HFFc6 (cell line): ENCODE measurements around the gene CNOT10. TPM values are rescaled to one million over a fixed set of nuclear protein-coding genes. Genes with fewer than 3 reads are reported as not detected.
A peak's percentile ranks its signal among the peaks of the same experiment; 100 is the strongest.

Experiments
- DNase-seq: peaks from one replicate; pipeline ENCODE4 v3.0.0-alpha.2; 2018
- H3K27ac Mint-ChIP-seq: 2 replicates; pipeline ENCODE4 v1.8.0; 2020; ENCODE audit warnings: mild to moderate bottlenecking, mixed read lengths
- H3K27me3 Mint-ChIP-seq: 2 replicates; pipeline ENCODE4 v1.8.0; 2021; ENCODE audit warnings: mild to moderate bottlenecking, moderate library complexity, mixed read lengths; ENCODE audit not compliant: insufficient read depth
- H3K36me3 Mint-ChIP-seq: 2 replicates; pipeline ENCODE4 v1.8.0; 2021; ENCODE audit warnings: low read depth, mixed read lengths
- H3K4me1 Mint-ChIP-seq: 2 replicates; pipeline ENCODE4 v1.8.0; 2020; ENCODE audit warnings: low read depth, mixed read lengths
- H3K4me3 Mint-ChIP-seq: 2 replicates; pipeline ENCODE4 v1.8.0; 2020; ENCODE audit warnings: mild to moderate bottlenecking, moderate library complexity, mixed read lengths
- H3K9me3 Mint-ChIP-seq: 2 replicates; pipeline ENCODE4 v1.8.0; 2020; ENCODE audit warnings: mild to moderate bottlenecking, mixed read lengths
- total RNA-seq, 6 experiments: library from RNA; stranded (reverse); fragmentation: NEBNext Ultra II Directional; extraction: Animal tissue kit (Norgen Biotek cat#: 25700); gene quantifications; 2 replicates in 1 of 6; 3 replicates in 5 of 6; pipeline ENCODE4 v1.2.3, GENCODE V29; 2021
- TF ChIP-seq, protein P1 (sequence below): fragments of 200-600 bp; sonication (generic); IDR thresholded peaks from 2 replicates; pipeline ENCODE4 v1.5.0; 2021; ENCODE audit warnings: antibody characterized with exemption, mild to moderate bottlenecking

CNOT10 gene
- total RNA-seq, 6 experiments from 2014 or later: 16.2 to 23.0 (median 20.0) TPM

- H3K9me3 Mint-ChIP-seq: no peaks in the 10 kb centered on the region
- H3K4me1 Mint-ChIP-seq: peaks cover 6% of the 10 kb centered on the region
- no peak overlapping the region for H3K27ac Mint-ChIP-seq
- no peaks in the 10 kb centered on the region for H3K36me3 Mint-ChIP-seq
- DNase-seq: no peak
- TF ChIP-seq, protein P1, sequence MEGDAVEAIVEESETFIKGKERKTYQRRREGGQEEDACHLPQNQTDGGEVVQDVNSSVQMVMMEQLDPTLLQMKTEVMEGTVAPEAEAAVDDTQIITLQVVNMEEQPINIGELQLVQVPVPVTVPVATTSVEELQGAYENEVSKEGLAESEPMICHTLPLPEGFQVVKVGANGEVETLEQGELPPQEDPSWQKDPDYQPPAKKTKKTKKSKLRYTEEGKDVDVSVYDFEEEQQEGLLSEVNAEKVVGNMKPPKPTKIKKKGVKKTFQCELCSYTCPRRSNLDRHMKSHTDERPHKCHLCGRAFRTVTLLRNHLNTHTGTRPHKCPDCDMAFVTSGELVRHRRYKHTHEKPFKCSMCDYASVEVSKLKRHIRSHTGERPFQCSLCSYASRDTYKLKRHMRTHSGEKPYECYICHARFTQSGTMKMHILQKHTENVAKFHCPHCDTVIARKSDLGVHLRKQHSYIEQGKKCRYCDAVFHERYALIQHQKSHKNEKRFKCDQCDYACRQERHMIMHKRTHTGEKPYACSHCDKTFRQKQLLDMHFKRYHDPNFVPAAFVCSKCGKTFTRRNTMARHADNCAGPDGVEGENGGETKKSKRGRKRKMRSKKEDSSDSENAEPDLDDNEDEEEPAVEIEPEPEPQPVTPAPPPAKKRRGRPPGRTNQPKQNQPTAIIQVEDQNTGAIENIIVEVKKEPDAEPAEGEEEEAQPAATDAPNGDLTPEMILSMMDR: no peak
- H3K27me3 Mint-ChIP-seq: no peaks in the 10 kb centered on the region; the same call in 1 of the 2 replicates
- no peak overlapping the region for H3K4me3 Mint-ChIP-seq
Measured at GRCh38 chr3:32713181-32713580, 28.2 kb downstream of the CNOT10 start.

DNA sequence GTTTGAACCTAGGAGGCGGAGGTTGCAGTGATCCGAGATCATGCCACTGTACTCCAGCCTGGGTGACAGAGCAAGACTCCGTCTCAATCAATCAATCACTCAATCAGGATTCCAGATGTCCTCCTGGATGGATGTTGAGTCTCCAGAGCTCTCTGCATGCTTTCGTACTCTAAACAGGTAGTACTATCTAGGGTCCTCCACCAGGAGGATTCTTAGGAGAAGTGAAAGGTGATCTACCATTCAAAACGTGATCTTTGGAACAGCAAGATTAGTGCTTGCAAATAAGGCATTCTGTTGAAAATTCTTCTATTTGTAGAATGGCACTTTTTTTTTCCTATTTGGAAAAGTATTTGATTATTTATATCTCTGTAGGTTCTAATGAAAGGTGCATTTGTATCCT, 34.3 kb downstream of the CNOT10 start:
- no peak overlapping the region for H3K27ac Mint-ChIP-seq
- no peaks in the 10 kb centered on the region for H3K9me3 Mint-ChIP-seq

GRCh38 chr3:32719931-32720330, 34.9 kb downstream of the CNOT10 start:
- Mint-ChIP-seq H3K4me3 (no peak overlapping the region), H3K4me1 (peaks cover 5% of the 10 kb centered on the region), H3K27me3 (no peaks in the 10 kb centered on the region), H3K27ac (no peak overlapping the region), H3K9me3 (no peaks in the 10 kb centered on the region), H3K36me3 (no peaks in the 10 kb centered on the region; the same call in 1 of the 2 replicates)
- DNase-seq: no peak
- TF ChIP-seq, protein P1: no peak

More for the DNA sequence above, 34.3 kb downstream of the CNOT10 start:
- H3K27me3 Mint-ChIP-seq: no peaks in the 10 kb centered on the region
- TF ChIP-seq, protein P1: no peak
- no peak overlapping the region for H3K4me3 Mint-ChIP-seq
- H3K4me1 Mint-ChIP-seq: peaks cover 6% of the 10 kb centered on the region
- DNase-seq: no peak
- H3K36me3 Mint-ChIP-seq: no peaks in the 10 kb centered on the region; the same call in 1 of the 2 replicates

GRCh38 chr3:32725721-32726120, 40.7 kb downstream of the CNOT10 start:
- Mint-ChIP-seq H3K4me1 (peaks cover 10% of the 10 kb centered on the region), H3K27me3 (no peaks in the 10 kb centered on the region), H3K36me3 (no peaks in the 10 kb centered on the region; the same call in 1 of the 2 replicates), H3K27ac (peak overlapping the region; percentile 65), H3K4me3 (no peak overlapping the region), H3K9me3 (no peaks in the 10 kb centered on the region)
- TF ChIP-seq, protein P1: no peak
- peak; percentile 24 for DNase-seq

- no peak overlapping the region for H3K4me3 Mint-ChIP-seq
- peak; percentile 43 for DNase-seq
- no peaks in the 10 kb centered on the region for H3K4me1 Mint-ChIP-seq
- no peaks in the 10 kb centered on the region for H3K36me3 Mint-ChIP-seq
- no peak overlapping the region for H3K27ac Mint-ChIP-seq
- peaks cover 1% of the 10 kb centered on the region; the same call in 1 of the 2 replicates for H3K27me3 Mint-ChIP-seq
- no peaks in the 10 kb centered on the region for H3K9me3 Mint-ChIP-seq
- TF ChIP-seq, protein P1: peak; percentile 85
Measured at GRCh38 chr3:32733631-32734229, 48.7 kb downstream of the CNOT10 start.
